HFFc6 (cell line): ENCODE measurements around the gene LENG8. TPM values are rescaled to one million over a fixed set of nuclear protein-coding genes. Genes with fewer than 3 reads are reported as not detected.
A peak's percentile ranks its signal among the peaks of the same experiment; 100 is the strongest.
"Not testable (repeated sequence)": the region's sequence is repeated elsewhere in the genome, so short reads cannot be mapped to it uniquely, and the experiment has no call there.

Source experiments
- DNase-seq: peaks from one replicate; pipeline ENCODE4 v3.0.0-alpha.2; 2018
- H3K27ac Mint-ChIP-seq: 2 replicates; pipeline ENCODE4 v1.8.0; 2020; ENCODE audit warnings: mild to moderate bottlenecking, mixed read lengths
- H3K27me3 Mint-ChIP-seq: 2 replicates; pipeline ENCODE4 v1.8.0; 2021; ENCODE audit warnings: mild to moderate bottlenecking, moderate library complexity, mixed read lengths; ENCODE audit not compliant: insufficient read depth
- H3K36me3 Mint-ChIP-seq: 2 replicates; pipeline ENCODE4 v1.8.0; 2021; ENCODE audit warnings: low read depth, mixed read lengths
- H3K4me1 Mint-ChIP-seq: 2 replicates; pipeline ENCODE4 v1.8.0; 2020; ENCODE audit warnings: low read depth, mixed read lengths
- H3K4me3 Mint-ChIP-seq: 2 replicates; pipeline ENCODE4 v1.8.0; 2020; ENCODE audit warnings: mild to moderate bottlenecking, moderate library complexity, mixed read lengths
- H3K9me3 Mint-ChIP-seq: 2 replicates; pipeline ENCODE4 v1.8.0; 2020; ENCODE audit warnings: mild to moderate bottlenecking, mixed read lengths
- CTCF ChIP-seq: fragments of 200-600 bp; sonication (generic); IDR thresholded peaks from 2 replicates; pipeline ENCODE4 v1.5.0; 2021; ENCODE audit warnings: antibody characterized with exemption, mild to moderate bottlenecking
- total RNA-seq, 6 experiments: library from RNA; stranded (reverse); fragmentation: NEBNext Ultra II Directional; extraction: Animal tissue kit (Norgen Biotek cat#: 25700); gene quantifications; 2 replicates in 1 of 6; 3 replicates in 5 of 6; pipeline ENCODE4 v1.2.3, GENCODE V29; 2021

LENG8 gene
- total RNA-seq, 6 experiments from 2014 or later: 70.7 to 76.5 (median 74.0) TPM

- not testable (repeated sequence) for DNase-seq, H3K27me3 Mint-ChIP-seq, H3K9me3 Mint-ChIP-seq, H3K4me3 Mint-ChIP-seq, H3K27ac Mint-ChIP-seq
- peak; percentile 57 for TF ChIP-seq CTCF
- H3K4me1 Mint-ChIP-seq: peaks cover 26% of the 10 kb centered on the region
- peaks cover 40% of the 10 kb centered on the region for H3K36me3 Mint-ChIP-seq
These were observed 2.6 kb upstream of the LENG8 start for GRCh38 chr19:54446349-54446748.

GRCh38 chr19:54448040-54448773, 792 bp upstream of the LENG8 start:
- peaks cover 42% of the 10 kb centered on the region for H3K36me3 Mint-ChIP-seq
- peak overlapping the region; percentile 97 for H3K4me3 Mint-ChIP-seq
- TF ChIP-seq CTCF: 0 out of 2 replicates have a peak, but pooled peaks have one; percentile 17
- peak; percentile 57 for DNase-seq
- H3K9me3 Mint-ChIP-seq: no peaks in the 10 kb centered on the region
- H3K27ac Mint-ChIP-seq: peak overlapping the region; percentile 99
- H3K4me1 Mint-ChIP-seq: peaks cover 37% of the 10 kb centered on the region
- peaks cover 5% of the 10 kb centered on the region for H3K27me3 Mint-ChIP-seq

- H3K27ac Mint-ChIP-seq: peak overlapping the region; percentile 99
- no peak for DNase-seq
These were observed 686 bp downstream of the LENG8 start for GRCh38 chr19:54449701-54450069.

GRCh38 chr19:54451331-54451871, 2.4 kb downstream of the LENG8 start:
- Mint-ChIP-seq H3K4me1 (peaks cover 38% of the 10 kb centered on the region), H3K27ac (peak overlapping the region; percentile 99), H3K27me3 (peaks cover 10% of the 10 kb centered on the region), H3K36me3 (peaks cover 49% of the 10 kb centered on the region), H3K4me3 (peak overlapping the region; percentile 97), H3K9me3 (no peaks in the 10 kb centered on the region)
- DNase-seq: no peak
- TF ChIP-seq CTCF: no peak

More at GRCh38 chr19:54449701-54450069, 686 bp downstream of the LENG8 start:
- peak overlapping the region; percentile 97 for H3K4me3 Mint-ChIP-seq
- no peak for TF ChIP-seq CTCF
- H3K4me1 Mint-ChIP-seq: peaks cover 38% of the 10 kb centered on the region
- peaks cover 46% of the 10 kb centered on the region for H3K36me3 Mint-ChIP-seq
- H3K9me3 Mint-ChIP-seq: no peaks in the 10 kb centered on the region
- H3K27me3 Mint-ChIP-seq: peaks cover 8% of the 10 kb centered on the region

GRCh38 chr19:54451997-54452396, 3.0 kb downstream of the LENG8 start:
- no peak for TF ChIP-seq CTCF
- Mint-ChIP-seq H3K9me3 (no peaks in the 10 kb centered on the region), H3K36me3 (peaks cover 49% of the 10 kb centered on the region), H3K27ac (peak overlapping the region; percentile 99; the same call in 1 of the 2 replicates), H3K27me3 (peaks cover 10% of the 10 kb centered on the region), H3K4me3 (0 out of 2 replicates have a peak overlapping the region, but pooled peaks have one; percentile 97), H3K4me1 (peaks cover 34% of the 10 kb centered on the region)
- no peak for DNase-seq
